DND-41 (cell line): ENCODE data around the gene C1orf116.

ENCODE experiments used
- ATAC-seq: fragments of 200-7000 bp; cut with Tn5 transposase; 3 replicates; pipeline ENCODE4 v1.9.1; 2021; ENCODE audit warnings: low read depth; ENCODE audit not compliant: insufficient read depth
- DNase-seq: peaks from one replicate; pipeline ENCODE4 v3.0.0-alpha.2; 2020
- H2AFZ ChIP-seq: 2 replicates; pipeline ENCODE4 v1.6.0; 2012; ENCODE audit warnings: low read depth, low read length
- H3K27ac ChIP-seq: 2 replicates; pipeline ENCODE4 v1.5.1; 2012; ENCODE audit warnings: low read length, inconsistent platforms
- H3K27me3 ChIP-seq: fragments of 200-600 bp; sonication (generic); 2 replicates; pipeline ENCODE4 v1.6.0; 2012; ENCODE audit warnings: low read length, mild to moderate bottlenecking, inconsistent platforms; ENCODE audit not compliant: insufficient read depth, poor library complexity
- H3K36me3 ChIP-seq: 2 replicates; pipeline ENCODE4 v1.5.1; 2012; ENCODE audit warnings: low read length, inconsistent platforms; ENCODE audit not compliant: insufficient read depth
- H3K4me1 ChIP-seq: 2 replicates; pipeline ENCODE4 v1.5.1; 2012; ENCODE audit warnings: mild to moderate bottlenecking, low read length; ENCODE audit not compliant: insufficient read depth
- H3K4me2 ChIP-seq: 2 replicates; pipeline ENCODE4 v1.6.0; 2012; ENCODE audit warnings: mild to moderate bottlenecking, moderate library complexity, low read length, inconsistent platforms; ENCODE audit not compliant: insufficient read depth
- H3K4me3 ChIP-seq, 2 experiments: fragments of 200-600 bp in 1 of 2; shearing (Covaris generic) in 1 of 2; 2 replicates each; pipeline ENCODE4 v1.5.1; 2012 to 2016; ENCODE audit warnings: inconsistent platforms in 2 of 2, low read length in 2 of 2, mild to moderate bottlenecking in 2 of 2, low read depth in 1 of 2, moderate library complexity in 1 of 2
- H3K79me2 ChIP-seq: 2 replicates; pipeline ENCODE4 v1.6.0; 2012; ENCODE audit warnings: low read length, inconsistent platforms; ENCODE audit not compliant: insufficient read depth
- H3K9ac ChIP-seq: 2 replicates; pipeline ENCODE4 v1.6.0; 2012; ENCODE audit warnings: low read depth, mild to moderate bottlenecking, inconsistent platforms, low read length, moderate library complexity
- H3K9me3 ChIP-seq: 2 replicates; pipeline ENCODE4 v1.5.1; 2012; ENCODE audit warnings: low read length, moderate library complexity, mild to moderate bottlenecking, inconsistent platforms; ENCODE audit not compliant: insufficient read depth, severe bottlenecking
- H4K20me1 ChIP-seq: 2 replicates; pipeline ENCODE4 v1.6.0; 2012; ENCODE audit warnings: low read length; ENCODE audit not compliant: insufficient read depth
- CTCF ChIP-seq: IDR thresholded peaks from 2 replicates; pipeline ENCODE4 v1.5.1; 2012; ENCODE audit warnings: borderline replicate concordance, low read length, moderate library complexity, mild to moderate bottlenecking; ENCODE audit not compliant: poor library complexity, severe bottlenecking; ENCODE audit errors: extremely low read depth
- EZH2 ChIP-seq: IDR thresholded peaks from 3 replicates; pipeline ENCODE4 v1.6.1; 2012; ENCODE audit warnings: borderline replicate concordance, low read depth, mild to moderate bottlenecking, moderate library complexity, low read length, inconsistent platforms; ENCODE audit not compliant: severe bottlenecking

C1orf116 gene

GRCh38 chr1:207022996-207023679 is 9.4 kb downstream of the C1orf116 start:
- H3K27me3 ChIP-seq: peaks cover 17% of the 10 kb centered on the region
- no peaks in the 10 kb centered on the region for H4K20me1 ChIP-seq
- H3K4me2 ChIP-seq: no peak overlapping the region
- no peak for ATAC-seq
- no peak overlapping the region for H3K27ac ChIP-seq
- H3K9me3 ChIP-seq: no peaks in the 10 kb centered on the region
- H3K36me3 ChIP-seq: no peaks in the 10 kb centered on the region
- no peak overlapping the region for H3K4me3 ChIP-seq
- no peak for DNase-seq
- H2AFZ ChIP-seq: no peak overlapping the region
- no peak overlapping the region for H3K9ac ChIP-seq
- H3K79me2 ChIP-seq: no peaks in the 10 kb centered on the region
- TF ChIP-seq EZH2 (no peak), CTCF (no peak)
- no peaks in the 10 kb centered on the region for H3K4me1 ChIP-seq

GRCh38 chr1:207021876-207022596 is 10.5 kb downstream of the C1orf116 start:
- Histone ChIP-seq H3K4me2 (no peak overlapping the region), H3K27me3 (peaks cover 9% of the 10 kb centered on the region), H3K27ac (no peak overlapping the region), H3K4me1 (no peaks in the 10 kb centered on the region), H2AFZ (no peak overlapping the region), H3K79me2 (no peaks in the 10 kb centered on the region), H3K9me3 (no peaks in the 10 kb centered on the region), H3K4me3 (no peak overlapping the region), H3K36me3 (no peaks in the 10 kb centered on the region), H3K9ac (no peak overlapping the region), H4K20me1 (no peaks in the 10 kb centered on the region)
- TF ChIP-seq CTCF: no peak
- TF ChIP-seq EZH2: no peak
- ATAC-seq (no peak), DNase-seq (no peak)

GRCh38 chr1:207021139-207021861 is 11.3 kb downstream of the C1orf116 start:
- Histone ChIP-seq H4K20me1 (no peaks in the 10 kb centered on the region), H3K9ac (no peak overlapping the region), H3K9me3 (no peaks in the 10 kb centered on the region), H3K79me2 (no peaks in the 10 kb centered on the region), H3K27ac (no peak overlapping the region), H3K4me2 (no peak overlapping the region), H3K4me1 (no peaks in the 10 kb centered on the region), H2AFZ (no peak overlapping the region), H3K4me3 (no peak overlapping the region), H3K27me3 (peaks cover 9% of the 10 kb centered on the region), H3K36me3 (no peaks in the 10 kb centered on the region)
- ATAC-seq: no peak
- TF ChIP-seq CTCF (no peak), EZH2 (no peak)
- DNase-seq: no peak
